ENCODE results near the gene PAM16. TPM values are rescaled to one million over a fixed set of nuclear protein-coding genes. Genes with fewer than 3 reads are reported as not detected.
A peak's percentile ranks its signal among the peaks of the same experiment; 100 is the strongest.

The PAM16 gene
- total and polyA plus RNA-seq, 4 donors: 23.0 to 183 (median 58.7) TPM

DNA sequence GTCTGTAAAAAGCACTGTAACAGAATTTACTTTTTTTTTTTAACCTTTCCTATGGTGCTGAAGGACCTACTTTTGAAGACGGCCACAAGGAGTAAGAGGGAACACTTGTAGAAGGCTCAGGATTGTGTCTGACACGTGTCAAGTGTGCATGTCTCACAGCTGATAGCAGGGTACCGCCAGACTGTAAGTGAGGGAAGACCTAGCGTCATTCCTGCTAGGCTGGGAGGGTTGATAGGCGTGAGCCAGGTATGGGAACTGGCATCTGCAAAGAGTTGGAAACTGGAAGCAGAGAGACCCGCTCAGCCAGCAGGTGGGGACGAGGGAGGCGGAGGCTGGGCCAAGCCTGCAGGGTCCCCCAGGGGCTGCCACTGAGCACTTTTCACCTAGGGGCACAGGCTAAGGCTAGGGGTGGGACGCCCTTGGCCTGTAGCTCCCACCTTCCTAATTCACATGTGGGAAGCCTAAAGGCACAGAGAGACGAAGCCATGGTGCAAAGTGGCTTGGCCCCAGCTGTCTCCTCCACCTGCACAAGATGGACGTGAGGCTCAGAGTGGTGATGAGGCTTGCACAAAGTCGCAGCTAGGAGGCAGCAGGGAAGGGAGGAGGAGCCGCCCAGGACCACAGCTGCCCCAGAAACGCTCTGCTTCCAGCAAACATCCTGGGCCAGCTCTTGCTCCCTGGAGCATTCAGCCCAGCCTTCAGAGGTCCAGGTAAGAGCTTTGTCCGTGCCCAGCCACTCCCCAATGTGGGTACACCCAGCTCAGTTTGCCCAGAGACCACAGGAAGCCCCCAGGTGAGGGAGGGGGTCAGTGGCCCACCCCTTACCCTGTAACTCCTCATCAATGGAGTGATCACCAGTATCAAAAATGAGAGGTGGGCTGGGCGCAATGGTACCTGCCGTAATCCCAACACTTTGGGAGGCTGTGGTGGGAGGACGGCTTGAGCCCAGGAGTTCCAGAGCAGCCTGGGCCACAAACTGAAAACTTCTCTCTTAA is 39.4 kb upstream of the PAM16 start:
- DNase-seq (no peak), ATAC-seq (ENCODE audit: insufficient read depth, low FRiP score) (no peak)
- Histone ChIP-seq H3K4me1 (ENCODE audit: control insufficient read depth in 5 of 5, insufficient read depth in 5 of 5, low read length in 5 of 5) (peaks cover 0 to 37% (median 13%) of the 10 kb centered on the region in 5 donors), H3K36me3 (ENCODE audit: control insufficient read depth in 4 of 4, insufficient read depth in 4 of 4, low read length in 4 of 4) (peaks cover 0 to 36% (median 0%) of the 10 kb centered on the region in 4 donors), H3K4me3 (no peak overlapping the region), H3K27me3 (ENCODE audit: control insufficient read depth in 3 of 3, insufficient read depth in 3 of 3, low read length in 2 of 3) (no peaks in the 10 kb centered on the region), H3K9me3 (ENCODE audit: control insufficient read depth in 4 of 4, insufficient read depth in 3 of 4, low read length in 3 of 4) (no peaks in the 10 kb centered on the region), H3K27ac (ENCODE audit: low read depth in 1 of 2, low read length in 1 of 2) (no peak overlapping the region), H3K9ac (ENCODE audit: insufficient read depth in 1 of 2, low read length in 2 of 2) (no peak overlapping the region)
- TF ChIP-seq, protein P1, sequence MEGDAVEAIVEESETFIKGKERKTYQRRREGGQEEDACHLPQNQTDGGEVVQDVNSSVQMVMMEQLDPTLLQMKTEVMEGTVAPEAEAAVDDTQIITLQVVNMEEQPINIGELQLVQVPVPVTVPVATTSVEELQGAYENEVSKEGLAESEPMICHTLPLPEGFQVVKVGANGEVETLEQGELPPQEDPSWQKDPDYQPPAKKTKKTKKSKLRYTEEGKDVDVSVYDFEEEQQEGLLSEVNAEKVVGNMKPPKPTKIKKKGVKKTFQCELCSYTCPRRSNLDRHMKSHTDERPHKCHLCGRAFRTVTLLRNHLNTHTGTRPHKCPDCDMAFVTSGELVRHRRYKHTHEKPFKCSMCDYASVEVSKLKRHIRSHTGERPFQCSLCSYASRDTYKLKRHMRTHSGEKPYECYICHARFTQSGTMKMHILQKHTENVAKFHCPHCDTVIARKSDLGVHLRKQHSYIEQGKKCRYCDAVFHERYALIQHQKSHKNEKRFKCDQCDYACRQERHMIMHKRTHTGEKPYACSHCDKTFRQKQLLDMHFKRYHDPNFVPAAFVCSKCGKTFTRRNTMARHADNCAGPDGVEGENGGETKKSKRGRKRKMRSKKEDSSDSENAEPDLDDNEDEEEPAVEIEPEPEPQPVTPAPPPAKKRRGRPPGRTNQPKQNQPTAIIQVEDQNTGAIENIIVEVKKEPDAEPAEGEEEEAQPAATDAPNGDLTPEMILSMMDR (IDR thresholded peaks at IDR 0.05; ENCODE audit: control extremely low read depth, extremely low read depth): no peak
- WGBS, 2 donors: 86 to 90% methylated on average over 18 of the region's 18 CpGs

DNA sequence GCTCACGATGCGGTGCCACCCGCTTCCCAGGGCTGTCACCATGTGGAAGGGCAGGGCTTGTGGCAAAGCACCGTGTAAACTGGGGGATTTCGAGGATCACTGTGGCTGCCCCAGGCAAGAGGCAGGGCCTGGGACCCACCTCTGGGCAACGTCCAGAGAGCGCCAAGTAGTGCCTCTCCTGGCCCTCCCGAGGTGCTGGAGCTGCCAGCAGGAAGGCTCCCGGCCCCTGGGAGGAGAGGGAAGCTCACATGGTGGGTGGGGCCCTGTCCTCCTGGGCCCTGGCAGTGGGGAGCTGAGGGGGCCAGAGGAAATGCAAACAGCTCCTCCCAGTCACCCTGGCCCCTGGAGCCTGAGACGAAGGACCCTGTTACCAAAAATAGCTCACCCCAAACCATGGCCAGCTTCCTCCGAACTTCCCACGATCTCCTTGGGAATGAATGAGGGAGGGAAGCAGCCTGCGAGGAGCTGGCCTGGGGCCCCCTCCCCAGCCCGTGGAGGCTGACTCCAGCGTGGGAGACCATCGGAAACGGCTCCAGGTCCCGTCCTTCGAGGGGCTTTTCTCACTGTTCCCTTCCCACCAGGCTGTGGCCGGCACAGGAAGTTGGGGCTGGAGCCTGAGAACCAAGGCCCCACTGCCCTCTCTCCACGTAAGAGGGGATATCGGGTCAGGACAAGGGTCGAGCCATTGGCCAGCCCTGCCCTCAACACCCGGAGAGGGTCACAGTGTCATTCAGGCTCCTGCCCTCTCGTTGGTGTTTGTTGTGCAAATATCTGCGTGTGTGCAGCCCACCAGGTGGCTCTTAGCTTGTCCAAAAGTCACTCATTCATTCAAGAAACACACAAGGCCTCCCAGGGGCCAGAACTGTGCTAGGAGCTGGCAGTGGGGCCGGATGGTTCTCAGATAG is 38.2 kb upstream of the PAM16 start:
- Histone ChIP-seq H3K9ac (ENCODE audit: insufficient read depth in 1 of 2, low read length in 2 of 2) (peak overlapping the region in 1 of 2 donors; percentile 12), H3K4me1 (ENCODE audit: control insufficient read depth in 5 of 5, insufficient read depth in 5 of 5, low read length in 5 of 5) (peaks cover 0 to 37% (median 13%) of the 10 kb centered on the region in 5 donors), H3K27ac (ENCODE audit: low read depth in 1 of 2, low read length in 1 of 2) (peak overlapping the region in 1 of 2 donors; percentile 72), H3K36me3 (ENCODE audit: control insufficient read depth in 4 of 4, insufficient read depth in 4 of 4, low read length in 4 of 4) (peaks cover 0 to 32% (median 0%) of the 10 kb centered on the region in 4 donors), H3K27me3 (ENCODE audit: control insufficient read depth in 3 of 3, insufficient read depth in 3 of 3, low read length in 2 of 3) (no peaks in the 10 kb centered on the region), H3K4me3 (no peak overlapping the region), H3K9me3 (ENCODE audit: control insufficient read depth in 4 of 4, insufficient read depth in 3 of 4, low read length in 3 of 4) (no peaks in the 10 kb centered on the region)
- 61 to 78% methylated on average over 27 of the region's 27 CpGs for WGBS, 2 donors
- ATAC-seq (ENCODE audit: insufficient read depth, low FRiP score) (no peak), DNase-seq (peak in 1 of 3 donors; percentile 65)
- TF ChIP-seq, protein P1 (IDR thresholded peaks at IDR 0.05; ENCODE audit: control extremely low read depth, extremely low read depth): no peak

DNA sequence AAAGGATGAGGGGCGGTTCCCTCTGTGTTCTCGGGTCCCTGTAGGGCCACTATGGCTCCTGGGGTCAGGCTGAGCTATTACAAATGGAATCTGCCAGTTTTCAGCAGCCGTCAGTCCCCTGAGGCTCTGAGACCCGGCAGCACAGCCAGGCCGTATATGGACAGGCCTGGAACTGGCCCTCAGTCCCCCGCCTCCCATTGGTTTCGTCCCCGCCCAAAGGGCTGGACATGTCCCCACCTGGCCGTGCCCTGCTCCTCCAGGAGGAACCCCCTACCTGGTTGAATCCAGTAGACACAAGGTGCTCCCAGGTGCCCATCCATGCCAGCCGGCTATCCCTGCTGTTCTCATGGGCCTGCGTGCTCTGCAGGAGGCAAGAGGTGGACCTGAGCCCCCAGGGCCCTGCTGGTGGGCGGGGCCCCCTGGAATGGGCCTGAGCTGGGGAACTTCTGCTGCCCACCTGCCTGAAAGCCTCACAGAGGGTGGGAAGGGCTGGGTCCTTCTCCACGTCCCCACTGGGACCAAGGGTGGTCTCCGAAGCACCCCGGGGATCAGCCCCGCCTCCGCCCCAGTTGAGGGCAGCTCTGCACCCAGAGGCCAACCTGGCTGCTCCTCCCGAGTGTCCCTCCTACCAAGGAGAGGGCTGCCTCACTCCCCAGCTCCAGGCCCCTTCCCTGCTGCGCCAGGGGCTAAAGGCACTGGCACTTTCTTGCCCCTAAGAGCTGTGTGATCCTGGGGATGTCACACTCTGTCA is 37.3 kb upstream of the PAM16 start:
- Histone ChIP-seq H3K4me1 (ENCODE audit: control insufficient read depth in 5 of 5, insufficient read depth in 5 of 5, low read length in 5 of 5) (peaks cover 0 to 37% (median 13%) of the 10 kb centered on the region in 5 donors), H3K27me3 (ENCODE audit: control insufficient read depth in 3 of 3, insufficient read depth in 3 of 3, low read length in 2 of 3) (no peaks in the 10 kb centered on the region), H3K27ac (ENCODE audit: low read depth in 1 of 2, low read length in 1 of 2) (peak overlapping the region in 1 of 2 donors; percentile 72), H3K4me3 (no peak overlapping the region), H3K36me3 (ENCODE audit: control insufficient read depth in 4 of 4, insufficient read depth in 4 of 4, low read length in 4 of 4) (peaks cover 0 to 39% (median 0%) of the 10 kb centered on the region in 4 donors), H3K9me3 (ENCODE audit: control insufficient read depth in 4 of 4, insufficient read depth in 3 of 4, low read length in 3 of 4) (no peaks in the 10 kb centered on the region), H3K9ac (ENCODE audit: insufficient read depth in 1 of 2, low read length in 2 of 2) (no peak overlapping the region)
- DNase-seq: no peak
- 87 to 94% methylated on average over 18 to 19 of the region's 19 CpGs for WGBS, 2 donors
- ATAC-seq (ENCODE audit: insufficient read depth, low FRiP score): no peak
- TF ChIP-seq, protein P1 (IDR thresholded peaks at IDR 0.05; ENCODE audit: control extremely low read depth, extremely low read depth): no peak

Data from lung (tissue), 12 donors.